GM19438 (cell line): ENCODE results near the gene NEO1.

Source experiments
- ATAC-seq: cut with Tn5 transposase; IDR thresholded peaks from one replicate; pipeline ENCODE4 v1.9.1; 2021; ENCODE audit warnings: low read depth; ENCODE audit not compliant: unreplicated experiment

The NEO1 gene

GRCh38 chr15:73075160-73075859 lies 23.0 kb downstream of the NEO1 start:
- ATAC-seq, result no peak

DNA sequence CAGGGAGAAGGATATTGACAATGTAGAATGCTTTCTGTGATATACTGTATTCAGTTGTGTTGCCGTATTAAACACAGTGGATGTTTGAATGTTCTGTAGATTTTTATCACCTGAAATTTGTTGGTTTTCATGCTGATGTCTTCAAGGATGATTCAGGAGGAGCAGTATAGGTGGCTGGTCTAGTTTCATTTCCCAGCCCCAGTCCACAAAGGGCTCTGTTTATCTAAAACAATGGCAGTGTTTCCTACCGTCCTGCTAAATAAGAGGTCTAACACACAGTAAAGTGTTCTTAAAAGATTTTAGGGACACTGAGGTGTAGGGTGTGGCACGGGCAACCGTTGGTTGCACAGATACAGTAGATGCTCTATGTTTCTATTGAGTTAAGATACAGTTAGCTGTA lies 26.0 kb downstream of the NEO1 start:
- ATAC-seq, result no peak

GRCh38 chr15:73078722-73079121 lies 26.5 kb downstream of the NEO1 start:
- no peak for ATAC-seq

GRCh38 chr15:73079565-73079964 lies 27.3 kb downstream of the NEO1 start:
- no peak for ATAC-seq

DNA sequence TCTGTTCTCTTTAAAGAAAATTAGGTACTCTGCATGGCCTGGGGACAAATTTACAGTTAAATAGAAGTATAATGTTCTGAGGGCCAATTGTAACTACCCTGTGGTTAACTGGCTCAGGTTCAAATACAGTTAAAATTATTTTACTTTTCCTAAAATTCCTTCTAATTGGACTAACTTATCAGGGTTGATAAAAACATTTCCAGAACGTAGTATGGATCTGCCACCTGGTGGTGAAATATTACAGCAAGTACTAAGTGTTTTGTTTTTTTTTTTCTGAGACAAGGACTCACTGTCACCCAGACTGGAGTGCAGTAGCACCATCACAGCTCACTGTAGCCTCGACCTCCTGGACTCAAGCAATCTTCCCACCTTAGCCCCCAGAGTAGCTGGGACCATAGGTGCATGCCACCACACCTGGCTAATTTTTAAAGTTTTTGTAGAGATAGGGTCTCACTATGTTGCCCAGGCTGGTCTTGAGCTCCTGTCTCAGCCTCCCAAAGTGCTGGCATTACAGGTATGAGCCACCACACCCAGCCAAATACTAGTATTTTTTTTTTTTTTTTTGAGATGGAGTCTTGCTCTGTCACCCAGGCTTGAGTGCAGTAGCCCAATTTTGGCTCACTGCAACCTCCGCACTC lies 29.2 kb downstream of the NEO1 start:
- no peak for ATAC-seq

DNA sequence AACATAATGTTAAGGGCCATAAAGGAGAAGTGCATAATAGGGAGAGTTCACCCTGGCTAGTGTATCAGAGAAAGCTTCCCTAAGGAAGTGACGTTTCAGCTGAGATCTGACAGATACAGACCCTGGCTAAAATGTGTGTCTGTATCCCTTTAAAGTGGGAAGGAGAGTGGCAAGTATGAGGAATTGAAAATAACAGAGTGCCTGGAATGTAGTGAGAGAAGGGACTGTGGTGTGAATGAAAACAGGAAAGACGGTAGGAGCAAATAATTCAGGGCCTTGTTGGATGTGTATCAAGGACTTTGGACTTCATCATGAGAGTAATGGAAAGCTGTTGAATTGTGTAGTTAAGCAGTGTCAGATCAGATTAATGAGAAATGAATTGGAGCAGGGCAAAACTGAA lies 30.5 kb downstream of the NEO1 start:
- ATAC-seq, result no peak

- ATAC-seq, result no peak
Measured at GRCh38 chr15:73087098-73087497, 34.8 kb downstream of the NEO1 start.

DNA sequence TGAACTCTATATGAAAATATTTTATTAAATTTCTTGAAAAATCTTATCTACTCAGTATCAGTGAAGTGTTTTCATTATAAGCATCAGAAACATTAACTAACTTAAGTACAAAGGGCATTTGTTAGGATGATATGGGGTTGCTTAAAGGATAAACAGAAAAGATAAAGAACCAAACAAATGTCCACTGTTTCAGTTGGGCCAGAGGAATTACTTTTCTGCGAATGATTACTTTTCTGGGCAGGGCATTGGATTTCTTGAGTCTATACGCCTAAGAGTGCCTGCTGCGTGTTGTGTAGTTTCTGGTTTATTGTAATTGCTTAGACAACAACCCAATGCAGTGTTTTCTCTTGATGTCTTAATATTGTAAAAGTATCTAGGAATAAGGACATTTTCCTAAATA lies 52.8 kb downstream of the NEO1 start:
- ATAC-seq, result no peak

DNA sequence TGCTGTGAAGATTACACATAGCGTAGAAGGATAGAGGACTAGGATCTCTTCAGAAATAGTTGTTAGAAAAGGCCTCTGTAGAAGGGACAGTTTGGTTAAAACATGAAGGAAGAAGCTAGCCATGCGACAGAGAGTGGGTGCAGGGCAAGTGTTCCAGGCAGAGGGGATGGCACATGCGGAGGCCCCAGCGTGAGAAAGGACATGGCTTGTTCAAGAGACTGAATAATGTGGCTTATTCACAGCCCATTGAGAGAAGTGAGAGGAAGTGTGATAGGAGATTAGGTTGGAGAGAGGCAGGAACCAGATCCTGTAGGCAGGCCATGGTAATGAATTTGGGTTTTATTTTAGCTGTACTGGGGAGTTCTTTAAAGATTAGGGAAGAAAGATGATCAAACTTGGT lies 56.4 kb downstream of the NEO1 start:
- ATAC-seq, result no peak

- ATAC-seq, result no peak
Measured at GRCh38 chr15:73109765-73110164, 57.5 kb downstream of the NEO1 start.

DNA sequence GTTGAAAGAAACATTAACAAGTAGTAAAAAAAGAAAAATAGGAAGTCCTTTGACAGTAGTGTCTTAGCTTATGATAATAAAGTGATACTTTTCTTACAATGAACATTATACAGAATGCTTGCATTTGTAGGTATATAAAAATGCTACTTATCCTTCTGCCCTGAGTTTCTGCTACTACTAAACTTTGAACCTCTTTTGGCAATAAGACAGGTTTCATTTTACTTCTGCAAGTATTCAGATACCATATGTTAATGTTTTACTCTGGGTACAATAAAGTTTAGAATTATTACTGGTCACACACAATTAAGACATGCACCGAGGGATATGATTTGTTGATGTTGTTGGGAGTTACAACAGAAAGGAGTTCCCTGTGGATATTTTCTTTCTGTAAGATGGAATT lies 57.9 kb downstream of the NEO1 start:
- no peak for ATAC-seq

DNA sequence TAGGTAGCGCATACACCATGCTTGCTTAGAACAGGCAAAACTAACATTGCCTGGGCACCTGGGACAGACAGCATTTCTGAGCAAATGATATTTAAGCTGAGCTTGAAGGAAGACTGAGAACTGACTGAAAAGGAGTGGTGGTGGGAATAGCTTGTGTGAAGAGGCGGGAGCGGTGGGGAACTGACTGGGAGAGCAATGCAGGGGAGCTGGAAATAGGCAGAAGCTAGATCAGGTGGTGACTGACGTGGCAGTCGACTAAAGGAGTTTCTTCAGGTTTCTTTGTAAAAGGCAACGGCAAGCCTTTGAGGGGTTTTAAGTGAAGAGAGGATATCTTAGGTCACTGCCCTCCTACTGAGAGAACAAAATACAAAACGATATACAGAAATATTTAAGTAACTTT lies 61.8 kb downstream of the NEO1 start:
- no peak for ATAC-seq

DNA sequence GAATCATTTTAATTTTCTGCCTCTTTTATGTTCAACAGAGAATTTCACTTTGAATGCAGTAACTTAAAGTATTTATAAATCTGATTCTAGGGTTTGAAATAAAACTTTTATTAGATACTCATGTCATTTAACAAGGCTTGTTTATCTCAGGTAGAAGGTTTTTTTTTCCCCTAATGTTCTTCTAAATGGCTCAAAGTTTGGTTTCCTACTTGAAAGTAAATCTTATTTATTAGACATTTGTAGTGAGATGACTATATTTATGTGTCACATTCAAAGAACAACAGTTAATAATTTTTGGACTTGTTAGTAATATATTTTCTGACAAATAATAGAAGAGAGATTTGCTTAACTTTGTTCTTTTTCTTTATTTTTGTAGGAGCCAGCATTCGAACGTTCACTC lies 63.9 kb downstream of the NEO1 start:
- no peak for ATAC-seq

GRCh38 chr15:73118055-73118454 lies 65.8 kb downstream of the NEO1 start:
- ATAC-seq, result no peak

DNA sequence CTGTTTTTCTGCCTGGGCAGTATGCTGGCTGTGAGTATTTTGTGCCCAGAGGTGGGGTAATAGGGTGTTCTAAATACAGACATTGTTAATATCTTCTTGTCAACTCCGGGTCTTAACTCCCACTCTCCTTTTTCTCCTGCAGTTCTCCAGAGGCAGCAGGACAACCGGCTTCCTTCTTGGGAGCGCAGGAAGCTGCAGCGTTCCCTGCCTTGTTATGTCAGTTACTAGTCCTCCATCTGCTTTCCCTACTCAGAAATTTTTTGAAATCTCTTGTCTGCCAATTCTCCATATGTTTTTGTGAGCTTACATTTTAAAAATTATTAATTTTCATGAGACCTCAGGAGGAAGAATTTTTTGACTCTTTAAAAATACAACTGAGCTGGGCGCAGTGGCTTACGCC lies 67.2 kb downstream of the NEO1 start:
- no peak for ATAC-seq

DNA sequence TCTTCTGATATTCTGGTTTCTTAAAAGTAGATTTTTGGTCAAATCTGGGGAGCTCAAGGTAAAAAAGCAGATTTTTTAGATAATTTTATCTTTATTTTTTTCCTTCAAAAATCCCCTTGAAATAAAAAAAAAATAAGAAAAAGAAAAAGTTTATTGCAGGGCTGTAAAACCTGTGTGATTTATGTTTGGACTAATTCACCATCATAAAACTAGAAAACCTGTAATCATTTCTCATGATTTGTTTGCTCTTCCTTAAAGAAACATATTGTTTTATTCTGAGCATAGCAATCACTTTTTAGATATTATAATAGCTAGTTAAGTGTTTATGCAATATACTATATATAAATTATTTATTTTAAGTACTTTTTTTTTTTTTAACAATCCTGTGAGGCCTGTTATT lies 68.0 kb downstream of the NEO1 start:
- ATAC-seq, result no peak

DNA sequence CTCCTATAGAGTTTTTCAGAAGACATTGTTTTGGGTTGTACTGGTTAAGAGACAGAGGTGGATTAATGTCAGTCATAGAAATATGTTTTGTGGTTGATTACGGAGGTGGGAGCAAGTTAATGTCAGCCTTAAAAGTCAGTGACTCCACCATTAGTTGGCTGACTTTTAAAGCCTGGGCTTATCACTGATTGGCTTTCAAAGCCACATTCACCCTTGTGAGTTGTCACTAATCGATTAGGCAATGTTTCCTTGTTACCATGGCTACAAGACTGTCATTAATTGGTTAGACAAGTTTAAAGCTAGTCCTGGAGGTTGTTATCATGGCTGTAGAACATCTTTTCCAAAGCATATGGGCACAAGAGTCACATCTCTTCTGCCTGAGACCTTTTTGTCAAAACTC lies 73.0 kb downstream of the NEO1 start:
- no peak for ATAC-seq

DNA sequence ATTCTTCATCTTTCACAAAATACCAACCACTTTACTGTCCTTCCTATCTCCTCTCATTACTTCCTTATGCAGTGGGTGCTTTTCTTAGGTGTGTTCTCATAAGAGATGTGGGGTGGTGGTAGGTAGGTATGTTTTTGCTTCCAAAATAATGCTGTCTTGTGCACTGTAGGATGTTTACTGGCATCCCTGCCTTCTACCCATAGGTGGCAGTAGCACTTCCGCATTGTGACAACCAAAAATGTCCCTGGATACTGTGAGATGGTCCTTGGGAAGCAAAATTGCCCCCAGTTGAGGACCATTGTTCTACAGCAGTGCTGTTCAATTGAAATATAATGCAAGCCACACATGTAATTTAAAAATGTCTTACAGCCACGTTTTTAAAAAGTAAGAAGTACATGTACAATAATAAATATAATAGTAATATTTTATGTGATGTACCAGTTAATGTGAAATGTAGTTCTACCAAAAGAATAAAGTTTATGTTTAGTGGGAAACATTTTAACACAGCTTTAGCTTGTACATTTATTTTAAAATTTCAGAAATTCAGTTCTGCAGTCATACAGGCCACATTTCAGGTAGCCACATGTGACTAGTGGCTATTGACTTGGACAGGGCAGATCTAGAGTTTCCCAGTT lies 75.2 kb downstream of the NEO1 start:
- ATAC-seq, result no peak

- no peak for ATAC-seq
Measured at GRCh38 chr15:73130830-73131229, 78.6 kb downstream of the NEO1 start.

DNA sequence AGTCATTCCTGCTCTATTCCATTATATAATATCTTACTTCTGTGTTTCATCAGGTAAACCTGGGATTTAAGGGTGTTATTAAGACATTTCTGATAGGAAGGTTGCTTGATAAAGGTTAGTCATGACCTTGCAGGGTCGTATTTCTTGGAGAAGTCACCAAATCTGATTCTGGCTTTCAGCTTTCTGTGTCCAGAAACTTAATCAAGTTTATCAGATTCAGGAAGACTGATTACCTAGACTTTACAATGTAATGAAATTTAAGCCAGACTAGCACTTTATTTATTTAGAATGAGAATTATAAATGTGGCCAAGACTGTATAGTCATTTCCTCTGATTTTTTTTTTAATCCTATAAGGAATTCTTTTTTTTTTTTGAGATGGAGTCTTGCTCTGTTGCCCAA lies 81.9 kb downstream of the NEO1 start:
- ATAC-seq, result no peak

- ATAC-seq, result no peak
Measured at GRCh38 chr15:73139041-73139743, 86.9 kb downstream of the NEO1 start.
